ENCODE measurements around the gene EDRF1. TPM values are rescaled to one million over a fixed set of nuclear protein-coding genes. Genes with fewer than 3 reads are reported as not detected.

EDRF1 gene
- total and polyA plus RNA-seq, 2 of the 13 experiments (the other 11 are each of a cell fraction or from before 2014, with no cell fraction given), result 16.9 to 26.7 TPM

DNA sequence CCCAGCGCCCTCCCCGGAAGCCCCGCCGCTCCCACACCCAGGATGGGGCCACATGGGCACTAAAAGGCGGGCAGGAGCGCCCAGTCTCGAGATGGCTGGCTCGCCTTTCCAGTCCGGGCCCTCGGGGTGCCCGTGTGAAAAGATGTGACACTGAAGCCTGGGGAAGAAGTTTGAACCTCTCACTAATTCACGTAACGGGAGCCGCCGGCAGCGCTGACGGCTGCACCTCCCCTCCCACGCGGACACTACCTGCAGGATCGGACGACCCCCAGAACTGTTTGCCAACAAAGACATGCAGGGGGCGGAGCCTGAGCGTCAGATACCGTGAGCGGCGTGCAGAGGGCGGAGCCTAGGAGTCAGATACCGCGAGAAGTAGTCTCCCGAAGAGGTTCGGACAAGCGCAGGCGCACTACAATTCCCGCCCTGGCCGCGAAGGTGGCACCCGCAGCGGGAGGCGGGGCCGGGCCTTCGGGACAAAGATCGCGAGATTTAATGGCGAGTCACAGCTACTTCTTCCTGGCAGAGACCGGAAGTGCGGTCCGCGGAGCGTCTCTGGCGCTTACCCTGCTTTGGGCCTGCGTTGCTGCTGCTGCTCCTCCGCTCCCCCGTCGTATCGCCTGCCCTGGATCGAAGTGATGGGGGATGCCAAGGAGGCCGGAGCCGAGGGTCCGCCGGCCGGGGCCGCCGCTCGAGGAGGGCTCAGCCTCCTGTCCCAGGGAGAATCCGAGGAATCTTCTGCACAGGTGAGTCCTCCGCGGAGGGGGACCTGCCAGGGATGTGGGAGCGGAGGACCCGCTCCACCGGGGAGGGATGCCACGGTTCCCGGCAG, at the start of gene EDRF1 (continued):
- TF ChIP-seq SATB2 (CRISPR knock-in tag; IDR thresholded peaks at IDR 0.05) (peak; percentile 37; the same call in 1 of the 2 replicates), PCBP2 (optimal IDR thresholded peaks at IDR 0.05; ENCODE audit: low read depth, low read length, poor library complexity, severe bottlenecking) (no peak), ZNF777 (CRISPR knock-in tag; IDR thresholded peaks at IDR 0.05) (peak; percentile 10; the same call in 1 of the 2 replicates), TAF1 (CRISPR knock-in tag; IDR thresholded peaks at IDR 0.05) (peak; percentile 85), PLRG1 (conservative IDR thresholded peaks at IDR 0.05) (no peak), ZNF644 (CRISPR knock-in tag; IDR thresholded peaks at IDR 0.05; ENCODE audit: low read depth) (no peak), KAT8 (CRISPR knock-in tag; IDR thresholded peaks at IDR 0.05) (peak; percentile 90), IKZF1 (IDR thresholded peaks at IDR 0.05) (no peak), ZNF782 (CRISPR knock-in tag; IDR thresholded peaks at IDR 0.05; ENCODE audit: borderline replicate concordance) (no peak), ZNF17 (CRISPR knock-in tag; IDR thresholded peaks at IDR 0.05) (0 out of 2 replicates have a peak, but pooled peaks have one; percentile 74), SALL2 (CRISPR knock-in tag; IDR thresholded peaks at IDR 0.05) (peak; percentile 81), TOPORS (CRISPR knock-in tag; IDR thresholded peaks at IDR 0.05) (peak; percentile 49), CC2D1A (CRISPR knock-in tag; IDR thresholded peaks at IDR 0.05) (no peak), KDM6A (CRISPR knock-in tag; IDR thresholded peaks at IDR 0.05; ENCODE audit: low read depth) (no peak), ZNF317 (CRISPR knock-in tag; IDR thresholded peaks at IDR 0.05) (no peak), SCMH1 (CRISPR knock-in tag; IDR thresholded peaks at IDR 0.05; ENCODE audit: borderline replicate concordance) (no peak), ZNF614 (CRISPR knock-in tag; IDR thresholded peaks at IDR 0.05; ENCODE audit: borderline replicate concordance) (no peak)
- TF ChIP-seq, protein P1, sequence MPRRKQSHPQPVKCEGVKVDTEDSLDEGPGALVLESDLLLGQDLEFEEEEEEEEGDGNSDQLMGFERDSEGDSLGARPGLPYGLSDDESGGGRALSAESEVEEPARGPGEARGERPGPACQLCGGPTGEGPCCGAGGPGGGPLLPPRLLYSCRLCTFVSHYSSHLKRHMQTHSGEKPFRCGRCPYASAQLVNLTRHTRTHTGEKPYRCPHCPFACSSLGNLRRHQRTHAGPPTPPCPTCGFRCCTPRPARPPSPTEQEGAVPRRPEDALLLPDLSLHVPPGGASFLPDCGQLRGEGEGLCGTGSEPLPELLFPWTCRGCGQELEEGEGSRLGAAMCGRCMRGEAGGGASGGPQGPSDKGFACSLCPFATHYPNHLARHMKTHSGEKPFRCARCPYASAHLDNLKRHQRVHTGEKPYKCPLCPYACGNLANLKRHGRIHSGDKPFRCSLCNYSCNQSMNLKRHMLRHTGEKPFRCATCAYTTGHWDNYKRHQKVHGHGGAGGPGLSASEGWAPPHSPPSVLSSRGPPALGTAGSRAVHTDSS (CRISPR knock-in tag; conservative IDR thresholded peaks at IDR 0.05), result no peak
- TF ChIP-seq, protein P2, sequence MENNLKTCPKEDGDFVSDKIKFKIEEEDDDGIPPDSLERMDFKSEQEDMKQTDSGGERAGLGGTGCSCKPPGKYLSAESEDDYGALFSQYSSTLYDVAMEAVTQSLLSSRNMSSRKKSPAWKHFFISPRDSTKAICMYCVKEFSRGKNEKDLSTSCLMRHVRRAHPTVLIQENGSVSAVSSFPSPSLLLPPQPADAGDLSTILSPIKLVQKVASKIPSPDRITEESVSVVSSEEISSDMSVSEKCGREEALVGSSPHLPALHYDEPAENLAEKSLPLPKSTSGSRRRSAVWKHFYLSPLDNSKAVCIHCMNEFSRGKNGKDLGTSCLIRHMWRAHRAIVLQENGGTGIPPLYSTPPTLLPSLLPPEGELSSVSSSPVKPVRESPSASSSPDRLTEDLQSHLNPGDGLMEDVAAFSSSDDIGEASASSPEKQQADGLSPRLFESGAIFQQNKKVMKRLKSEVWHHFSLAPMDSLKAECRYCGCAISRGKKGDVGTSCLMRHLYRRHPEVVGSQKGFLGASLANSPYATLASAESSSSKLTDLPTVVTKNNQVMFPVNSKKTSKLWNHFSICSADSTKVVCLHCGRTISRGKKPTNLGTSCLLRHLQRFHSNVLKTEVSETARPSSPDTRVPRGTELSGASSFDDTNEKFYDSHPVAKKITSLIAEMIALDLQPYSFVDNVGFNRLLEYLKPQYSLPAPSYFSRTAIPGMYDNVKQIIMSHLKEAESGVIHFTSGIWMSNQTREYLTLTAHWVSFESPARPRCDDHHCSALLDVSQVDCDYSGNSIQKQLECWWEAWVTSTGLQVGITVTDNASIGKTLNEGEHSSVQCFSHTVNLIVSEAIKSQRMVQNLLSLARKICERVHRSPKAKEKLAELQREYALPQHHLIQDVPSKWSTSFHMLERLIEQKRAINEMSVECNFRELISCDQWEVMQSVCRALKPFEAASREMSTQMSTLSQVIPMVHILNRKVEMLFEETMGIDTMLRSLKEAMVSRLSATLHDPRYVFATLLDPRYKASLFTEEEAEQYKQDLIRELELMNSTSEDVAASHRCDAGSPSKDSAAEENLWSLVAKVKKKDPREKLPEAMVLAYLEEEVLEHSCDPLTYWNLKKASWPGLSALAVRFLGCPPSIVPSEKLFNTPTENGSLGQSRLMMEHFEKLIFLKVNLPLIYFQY (CRISPR knock-in tag; IDR thresholded peaks at IDR 0.05; ENCODE audit: borderline replicate concordance), result no peak; the same call in 1 of the 2 replicates
- TF ChIP-seq, protein P3, sequence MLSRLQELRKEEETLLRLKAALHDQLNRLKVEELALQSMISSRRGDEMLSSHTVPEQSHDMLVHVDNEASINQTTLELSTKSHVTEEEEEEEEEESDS (CRISPR knock-in tag; IDR thresholded peaks at IDR 0.05; ENCODE audit: borderline replicate concordance), result no peak
- TF ChIP-seq, protein P4, sequence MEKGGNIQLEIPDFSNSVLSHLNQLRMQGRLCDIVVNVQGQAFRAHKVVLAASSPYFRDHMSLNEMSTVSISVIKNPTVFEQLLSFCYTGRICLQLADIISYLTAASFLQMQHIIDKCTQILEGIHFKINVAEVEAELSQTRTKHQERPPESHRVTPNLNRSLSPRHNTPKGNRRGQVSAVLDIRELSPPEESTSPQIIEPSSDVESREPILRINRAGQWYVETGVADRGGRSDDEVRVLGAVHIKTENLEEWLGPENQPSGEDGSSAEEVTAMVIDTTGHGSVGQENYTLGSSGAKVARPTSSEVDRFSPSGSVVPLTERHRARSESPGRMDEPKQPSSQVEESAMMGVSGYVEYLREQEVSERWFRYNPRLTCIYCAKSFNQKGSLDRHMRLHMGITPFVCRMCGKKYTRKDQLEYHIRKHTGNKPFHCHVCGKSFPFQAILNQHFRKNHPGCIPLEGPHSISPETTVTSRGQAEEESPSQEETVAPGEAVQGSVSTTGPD (CRISPR knock-in tag; IDR thresholded peaks at IDR 0.05), result 0 out of 2 replicates have a peak, but pooled peaks have one; percentile 47
- TF ChIP-seq, protein P5, sequence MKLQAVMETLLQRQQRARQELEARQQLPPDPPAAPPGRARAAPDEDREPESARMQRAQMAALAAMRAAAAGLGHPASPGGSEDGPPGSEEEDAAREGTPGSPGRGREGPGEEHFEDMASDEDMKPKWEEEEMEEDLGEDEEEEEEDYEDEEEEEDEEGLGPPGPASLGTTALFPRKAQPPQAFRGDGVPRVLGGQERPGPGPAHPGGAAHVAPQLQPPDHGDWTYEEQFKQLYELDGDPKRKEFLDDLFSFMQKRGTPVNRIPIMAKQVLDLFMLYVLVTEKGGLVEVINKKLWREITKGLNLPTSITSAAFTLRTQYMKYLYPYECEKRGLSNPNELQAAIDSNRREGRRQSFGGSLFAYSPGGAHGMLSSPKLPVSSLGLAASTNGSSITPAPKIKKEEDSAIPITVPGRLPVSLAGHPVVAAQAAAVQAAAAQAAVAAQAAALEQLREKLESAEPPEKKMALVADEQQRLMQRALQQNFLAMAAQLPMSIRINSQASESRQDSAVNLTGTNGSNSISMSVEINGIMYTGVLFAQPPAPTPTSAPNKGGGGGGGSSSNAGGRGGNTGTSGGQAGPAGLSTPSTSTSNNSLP (IDR thresholded peaks at IDR 0.05; ENCODE audit: low read depth, low read length), result no peak

Data from HepG2 (cell line).